K562 (cell line): ENCODE measurements around the gene TDRKH. TPM values are rescaled to one million over a fixed set of nuclear protein-coding genes. Genes with fewer than 3 reads are reported as not detected.

Experiments used
- ATAC-seq: fragments of 200-7000 bp; cut with Tn5 transposase; 3 replicates; pipeline ENCODE4 v1.9.1; 2020; ENCODE audit warnings: moderate library complexity
- BruUV-seq: library from RNA; stranded (reverse); fragments of 400-500 nt; replicated peaks from 2 replicates; lab custom pipeline; 2021; lab: Mats Ljungman, UMichigan
- CTCF ChIA-PET: fragments of 300-600 bp; formaldehyde crosslinking; extraction: SDS; loops from one replicate; lab custom pipeline; 2021; ENCODE audit warnings: low intra/inter-chr PET ratio; lab: Yijun Ruan, JAX
- POLR2A ChIA-PET: fragments of 300-600, 350-650 bp; sonication (Branson Sonifier 250); formaldehyde crosslinking; extraction: SDS; loops from one replicate; lab custom pipeline; 2021; ENCODE audit warnings: antibody characterized with exemption, inconsistent platforms; lab: Yijun Ruan, JAX
- DNase-seq, 4 experiments: peaks; one replicate each; pipeline versions ENCODE4 v3.0.0 to v3.0.0-alpha.2; 2011 to 2018; ENCODE audit warnings: low spot score in 3 of 4, mixed read lengths in 3 of 4; ENCODE audit errors: extremely low read depth in 1 of 4
- FAIRE-seq: peaks from 2 replicates; lab custom pipeline; 2011; peaks lifted over from hg19 to GRCh38; lab: Jason Lieb, UNC
- H2AFZ ChIP-seq: 2 replicates; pipeline ENCODE4 v1.6.0; 2011; ENCODE audit warnings: low read depth, low read length, control low read depth, inconsistent platforms
- H3K27ac ChIP-seq: fragments of 200-600 bp; 3 replicates; pipeline ENCODE4 v1.8.0; 2011; ENCODE audit warnings: low read depth, mild to moderate bottlenecking, control low read depth, inconsistent platforms, low read length, moderate library complexity, mixed read lengths; ENCODE audit errors: extremely low read depth
- H3K27me3 ChIP-seq, 2 experiments: fragments of 300-600 bp in 1 of 2; 2 replicates in 1 of 2; 3 replicates in 1 of 2; pipeline versions ENCODE4 v1.6.0 to v1.8.0; 2011; ENCODE audit warnings: inconsistent platforms in 2 of 2, low read length in 2 of 2, mild to moderate bottlenecking in 1 of 2, mixed read lengths in 1 of 2, moderate library complexity in 1 of 2; ENCODE audit not compliant: control insufficient read depth in 2 of 2, insufficient read depth in 2 of 2
- H3K36me3 ChIP-seq: fragments of 300-600 bp; 3 replicates; pipeline ENCODE4 v1.8.0; 2011; ENCODE audit warnings: mild to moderate bottlenecking, low read length, inconsistent platforms; ENCODE audit not compliant: control insufficient read depth, insufficient read depth
- H3K4me1 ChIP-seq, 2 experiments: fragments of 200-600 bp in 1 of 2; replicated peaks in 1 of 2; 2 replicates in 1 of 2; 3 replicates in 1 of 2; pipeline versions ENCODE4 v1.5.1 to v1.8.0; 2011; ENCODE audit warnings: inconsistent platforms in 2 of 2, low read length in 2 of 2, mild to moderate bottlenecking in 1 of 2, mixed read lengths in 1 of 2, moderate library complexity in 1 of 2; ENCODE audit not compliant: control insufficient read depth in 2 of 2, insufficient read depth in 2 of 2
- H3K4me2 ChIP-seq: 2 replicates; pipeline ENCODE4 v1.6.1; 2011; ENCODE audit warnings: low read length, control low read depth, inconsistent platforms, mixed read lengths; ENCODE audit not compliant: insufficient read depth
- H3K4me3 ChIP-seq: fragments of 200-600 bp; sonication (generic), shearing (Covaris generic); 2 replicates; pipeline ENCODE4 v1.5.1; 2016; ENCODE audit warnings: control low read depth, inconsistent platforms
- H3K79me2 ChIP-seq: fragments of 200-600 bp; 3 replicates; pipeline ENCODE4 v1.8.0; 2011; ENCODE audit warnings: low read length, inconsistent platforms; ENCODE audit not compliant: control insufficient read depth, insufficient read depth
- H3K9ac ChIP-seq, 2 experiments: 2 replicates each; pipeline versions ENCODE4 v1.6.0 to v1.6.1; 2011; ENCODE audit warnings: low read depth in 2 of 2, low read length in 2 of 2, control low read depth in 1 of 2, inconsistent platforms in 1 of 2, mild to moderate bottlenecking in 1 of 2, mixed read lengths in 1 of 2; ENCODE audit not compliant: insufficient read depth in 1 of 2
- H3K9me1 ChIP-seq: one replicate; pipeline ENCODE4 v1.6.0; 2011; ENCODE audit warnings: inconsistent platforms, mild to moderate bottlenecking, low read length, moderate library complexity; ENCODE audit not compliant: control insufficient read depth, insufficient read depth
- H3K9me3 ChIP-seq: replicated peaks from 2 replicates; pipeline ENCODE4 v1.5.1; 2011; ENCODE audit warnings: low read depth, low read length, inconsistent platforms; ENCODE audit not compliant: control insufficient read depth, insufficient read depth
- H4K20me1 ChIP-seq: replicated peaks from 2 replicates; pipeline ENCODE4 v1.6.1; 2011; ENCODE audit warnings: low read length, inconsistent platforms, mixed read lengths; ENCODE audit not compliant: control insufficient read depth, insufficient read depth
- REST ChIP-seq, 2 experiments: fragments of 450-650 bp; formaldehyde crosslinking in 1 of 2; IDR thresholded peaks; 2 replicates each; pipeline versions ENCODE4 v1.4.0 to v1.6.1; 2014 to 2020; ENCODE audit warnings: mild to moderate bottlenecking in 2 of 2, borderline replicate concordance in 1 of 2, low read depth in 1 of 2
- in situ Hi-C: fragments of 300-500 bp; cut with MboI; formaldehyde crosslinking; loops from 4 replicates; pipeline ENCODE4 v1.15.0; 2018; ENCODE audit warnings: inconsistent platforms, mixed read lengths
- intact Hi-C: fragments of 100-400 bp; cut with micrococcal nuclease; formaldehyde crosslinking; loops from 2 replicates; pipeline ENCODE4 v1.14.2; 2022
- polyA plus RNA-seq, 8 experiments: library from polyadenylated mRNA; depleted of rRNA in 4 of 8; stranded (reverse) in 5 of 8; unstranded in 3 of 8; fragments of >200 nt; fragmentation: Nextera tagmentation in 2 of 8; fragmentation: Illumina TruSeq in 1 of 8; extraction: Ambion mirVana in 2 of 8; extraction: Trizol in 1 of 8; gene quantifications; 2 replicates each; pipeline versions ENCODE4 v1.2.1 to v1.2.3, GENCODE V29; 2011 to 2014; ENCODE audit warnings: inconsistent platforms in 1 of 8, missing spikeins in 1 of 8
- total RNA-seq, 7 experiments: library from RNA; depleted of rRNA in 6 of 7; stranded (reverse); fragments of >200 nt in 6 of 7; fragmentation: Illumina TruSeq in 2 of 7; extraction: Trizol in 2 of 7; gene quantifications; 2 replicates each; pipeline versions ENCODE4 v1.2.1 to v1.2.3, GENCODE V29; 2011 to 2021; ENCODE audit warnings: low replicate concordance in 1 of 7

TDRKH gene
- total and polyA plus RNA-seq, 9 of the 15 experiments (the other 6 are each of a cell fraction or from before 2014, with no cell fraction given), result 4.3 to 21.3 (median 8.4) TPM

GRCh38 chr1:151803164-151803563, 12.9 kb upstream of the TDRKH start:
- Histone ChIP-seq H3K9ac (no peak overlapping the region; a peak in 1 of 4 replicates), H3K79me2 (no peaks in the 10 kb centered on the region), H3K4me3 (no peak overlapping the region), H3K4me2 (no peak overlapping the region), H4K20me1 (peaks cover 19% of the 10 kb centered on the region), H3K27ac (no peak overlapping the region), H3K4me1 (peaks cover 0 to 8% of the 10 kb centered on the region in 2 experiments; a peak in 1 of 5 replicates), H3K27me3 (peaks cover 59 to 92% of the 10 kb centered on the region in 2 experiments), H3K9me1 (no peaks in the 10 kb centered on the region), H2AFZ (no peak overlapping the region), H3K9me3 (no peaks in the 10 kb centered on the region), H3K36me3 (no peaks in the 10 kb centered on the region)
- no peak for FAIRE-seq
- no peak for ATAC-seq
- no peak for TF ChIP-seq REST (IDR thresholded peaks at IDR 0.05; ENCODE audit: borderline replicate concordance)
- TF ChIP-seq REST (CRISPR knock-in tag; IDR thresholded peaks at IDR 0.05; ENCODE audit: low read depth), result no peak
- in situ Hi-C loops, result no loop called here
- ChIA-PET POLR2A (interaction anchor here (0.6 to 1.8 kb wide), 3 partner anchors 13 to 26 kb away, joined by 3 to 9 read pairs (median 3); partner anchors contain the start of gene TDRKH), CTCF (no interaction called here)
- intact Hi-C loops, result no loop called here
- no peak for DNase-seq
- BruUV-seq, result no TSS peak
